Breast epithelium (tissue), 4 donors: ENCODE data around the gene SOCS1. TPM values are rescaled to one million over a fixed set of nuclear protein-coding genes. Genes with fewer than 3 reads are reported as not detected.

Experiments
- DNase-seq, 2 donors: peaks; one replicate each; pipeline ENCODE4 v3.0.0-alpha.2; 2019; ENCODE audit warnings: low spot score in 2 of 2
- H3K27ac ChIP-seq, 2 donors: fragments of 200-600 bp; sonication (generic) in 1 of 2; one replicate each; pipeline ENCODE4 v1.5.1; 2016 to 2019; ENCODE audit warnings: mild to moderate bottlenecking in 1 of 2
- H3K27me3 ChIP-seq, 2 donors: fragments of 200-600 bp; sonication (generic) in 1 of 2; one replicate each; pipeline versions ENCODE4 v1.5.1 to v1.6.0; 2017 to 2019; ENCODE audit warnings: control low read depth in 1 of 2, mild to moderate bottlenecking in 1 of 2
- H3K36me3 ChIP-seq: fragments of 200-600 bp; one replicate; pipeline ENCODE4 v1.5.1; 2019
- H3K4me1 ChIP-seq, 2 donors: fragments of 200-600 bp; sonication (generic); one replicate each; pipeline ENCODE4 v1.5.1; 2016 to 2019; ENCODE audit warnings: control low read depth in 1 of 2
- H3K4me3 ChIP-seq, 3 donors: fragments of 200-600 bp; sonication (generic); 1 replicate in 2 of 3; 2 replicates in 1 of 3; pipeline ENCODE4 v1.5.1; 2016 to 2019; ENCODE audit warnings: mild to moderate bottlenecking in 3 of 3, moderate library complexity in 2 of 3
- H3K9me3 ChIP-seq, 2 donors: fragments of 200-600 bp; sonication (generic) in 1 of 2; one replicate each; pipeline ENCODE4 v1.5.1; 2016 to 2019; ENCODE audit warnings: control low read depth in 1 of 2
- POLR2A ChIP-seq: fragments of 450-650 bp; IDR thresholded peaks from one replicate; pipeline ENCODE4 v1.6.1; 2016; ENCODE audit warnings: antibody characterized with exemption, mild to moderate bottlenecking, moderate library complexity
- POLR2AphosphoS5 ChIP-seq, 3 donors: sonication (generic); formaldehyde crosslinking; IDR thresholded peaks; one replicate each; pipeline ENCODE4 v1.6.1; 2017; ENCODE audit warnings: antibody characterized with exemption in 3 of 3
- intact Hi-C: fragments of 100-400 bp; cut with DNase I; formaldehyde crosslinking; loops from one replicate; pipeline ENCODE4 v1.15.1; 2023; ENCODE audit warnings: low total_unique reads
- total RNA-seq, 3 donors: library from RNA; depleted of rRNA; stranded (reverse); fragments of >200 nt; gene quantifications; one replicate each; pipeline ENCODE4 v1.1.0, GENCODE V29; 2016
- TF ChIP-seq, protein P1 (sequence below), 3 donors: fragments of 450-650 bp; IDR thresholded peaks; one replicate each; pipeline ENCODE4 v1.5.1; 2016 to 2017; ENCODE audit warnings: antibody characterized with exemption in 3 of 3, mild to moderate bottlenecking in 3 of 3, moderate library complexity in 3 of 3

SOCS1 gene
- total RNA-seq, 3 donors from 2014 or later, result 4.1 to 9.0 (median 5.6) TPM

GRCh38 chr16:11250091-11250785, 5.8 kb downstream of the SOCS1 start:
- intact Hi-C loops, result no loop called here
- Histone ChIP-seq H3K27ac (no peak overlapping the region), H3K9me3 (no peaks in the 10 kb centered on the region), H3K4me1 (peaks cover 0 to 2% of the 10 kb centered on the region in 2 donors), H3K36me3 (no peaks in the 10 kb centered on the region), H3K4me3 (no peak overlapping the region), H3K27me3 (no peaks in the 10 kb centered on the region)
- no peak for DNase-seq
- TF ChIP-seq, protein P1, sequence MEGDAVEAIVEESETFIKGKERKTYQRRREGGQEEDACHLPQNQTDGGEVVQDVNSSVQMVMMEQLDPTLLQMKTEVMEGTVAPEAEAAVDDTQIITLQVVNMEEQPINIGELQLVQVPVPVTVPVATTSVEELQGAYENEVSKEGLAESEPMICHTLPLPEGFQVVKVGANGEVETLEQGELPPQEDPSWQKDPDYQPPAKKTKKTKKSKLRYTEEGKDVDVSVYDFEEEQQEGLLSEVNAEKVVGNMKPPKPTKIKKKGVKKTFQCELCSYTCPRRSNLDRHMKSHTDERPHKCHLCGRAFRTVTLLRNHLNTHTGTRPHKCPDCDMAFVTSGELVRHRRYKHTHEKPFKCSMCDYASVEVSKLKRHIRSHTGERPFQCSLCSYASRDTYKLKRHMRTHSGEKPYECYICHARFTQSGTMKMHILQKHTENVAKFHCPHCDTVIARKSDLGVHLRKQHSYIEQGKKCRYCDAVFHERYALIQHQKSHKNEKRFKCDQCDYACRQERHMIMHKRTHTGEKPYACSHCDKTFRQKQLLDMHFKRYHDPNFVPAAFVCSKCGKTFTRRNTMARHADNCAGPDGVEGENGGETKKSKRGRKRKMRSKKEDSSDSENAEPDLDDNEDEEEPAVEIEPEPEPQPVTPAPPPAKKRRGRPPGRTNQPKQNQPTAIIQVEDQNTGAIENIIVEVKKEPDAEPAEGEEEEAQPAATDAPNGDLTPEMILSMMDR (IDR thresholded peaks at IDR 0.05), result no peak
- TF ChIP-seq POLR2AphosphoS5 (IDR thresholded peaks at IDR 0.05), result no peak
- TF ChIP-seq POLR2A, result no peak

DNA sequence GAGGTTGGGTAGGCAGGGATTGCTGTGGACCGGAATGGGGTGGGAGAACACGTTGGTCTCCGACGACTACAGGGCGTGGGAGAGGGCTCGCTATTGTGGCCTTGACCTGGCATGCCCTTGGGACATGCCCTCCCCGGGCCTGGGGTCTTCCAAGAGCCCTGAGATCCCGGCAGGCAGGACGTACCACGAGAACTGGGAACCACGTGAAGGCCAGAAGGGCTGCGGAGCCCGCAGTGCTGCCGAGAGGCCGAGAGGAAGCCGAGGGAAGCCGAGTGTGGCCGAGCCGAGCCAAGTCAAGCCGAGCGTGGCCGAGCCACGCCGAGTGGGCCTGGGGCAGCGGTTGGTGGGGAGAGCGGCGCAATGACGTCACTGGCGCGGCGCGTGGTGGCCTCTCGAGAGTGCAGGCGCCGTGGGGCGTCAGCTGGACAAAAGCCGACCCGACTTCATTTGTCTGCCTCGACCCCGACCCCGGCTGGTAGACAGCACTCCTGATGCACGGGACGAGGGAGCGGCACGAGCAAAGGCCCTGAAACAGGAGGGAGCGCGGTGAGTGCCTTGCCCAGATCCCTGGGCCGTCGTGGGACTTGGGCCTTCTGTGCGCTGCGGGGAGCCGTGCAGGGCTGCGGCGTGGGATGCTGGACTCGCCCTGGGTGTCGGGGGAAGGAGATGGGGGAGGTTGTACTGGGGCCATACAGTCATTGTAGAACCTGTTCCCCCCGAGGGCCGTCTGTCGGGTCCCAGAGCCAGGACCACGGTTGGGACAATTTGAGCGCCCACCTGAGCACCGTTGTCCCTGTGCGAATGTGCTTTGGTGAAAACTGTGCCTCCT, 6.6 kb downstream of the SOCS1 start:
- Histone ChIP-seq H3K36me3 (no peaks in the 10 kb centered on the region), H3K9me3 (no peaks in the 10 kb centered on the region), H3K27ac (no peak overlapping the region), H3K27me3 (no peaks in the 10 kb centered on the region), H3K4me1 (no peaks in the 10 kb centered on the region), H3K4me3 (no peak overlapping the region)
- no peak for DNase-seq
- intact Hi-C loops, result no loop called here
- no peak for TF ChIP-seq POLR2AphosphoS5 (IDR thresholded peaks at IDR 0.05)
- TF ChIP-seq, protein P1 (IDR thresholded peaks at IDR 0.05), result no peak
- no peak for TF ChIP-seq POLR2A

DNA sequence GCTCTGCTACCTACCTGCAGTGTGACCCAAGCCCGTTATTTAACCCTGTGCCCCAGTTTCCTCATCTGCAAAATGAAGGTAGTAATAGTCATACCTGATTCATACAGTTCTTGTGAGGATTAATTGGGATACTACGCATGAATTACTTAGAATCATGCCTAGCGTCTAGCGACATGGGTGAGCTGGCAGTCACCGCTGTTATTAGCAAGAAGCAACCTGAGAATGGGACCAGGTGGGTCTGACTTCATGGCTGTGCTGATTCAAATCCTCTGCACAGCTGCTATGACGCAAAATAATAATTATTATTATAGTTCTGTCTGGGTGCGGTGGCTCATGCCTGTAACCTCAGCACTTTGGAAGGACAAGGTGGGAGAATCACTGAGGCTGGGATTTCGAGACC, 7.9 kb downstream of the SOCS1 start:
- Histone ChIP-seq H3K36me3 (no peaks in the 10 kb centered on the region), H3K4me1 (no peaks in the 10 kb centered on the region), H3K27ac (no peak overlapping the region), H3K4me3 (no peak overlapping the region), H3K27me3 (no peaks in the 10 kb centered on the region), H3K9me3 (no peaks in the 10 kb centered on the region)
- no peak for DNase-seq
- intact Hi-C loops, result no loop called here
- no peak for TF ChIP-seq POLR2AphosphoS5 (IDR thresholded peaks at IDR 0.05)
- TF ChIP-seq, protein P1 (IDR thresholded peaks at IDR 0.05), result no peak
- no peak for TF ChIP-seq POLR2A

GRCh38 chr16:11245988-11246387, 10.0 kb downstream of the SOCS1 start:
- Histone ChIP-seq H3K27me3 (no peaks in the 10 kb centered on the region), H3K4me1 (no peaks in the 10 kb centered on the region), H3K9me3 (no peaks in the 10 kb centered on the region), H3K36me3 (no peaks in the 10 kb centered on the region), H3K4me3 (no peak overlapping the region), H3K27ac (no peak overlapping the region)
- no peak for DNase-seq
- intact Hi-C loops, result no loop called here
- TF ChIP-seq POLR2A (no peak), POLR2AphosphoS5 (IDR thresholded peaks at IDR 0.05) (no peak)
- TF ChIP-seq, protein P1 (IDR thresholded peaks at IDR 0.05), result no peak

- no peaks in the 10 kb centered on the region for H3K9me3 ChIP-seq
- H3K4me3 ChIP-seq, result no peak overlapping the region
- H3K27ac ChIP-seq, result no peak overlapping the region
- intact Hi-C loops, result no loop called here
- H3K36me3 ChIP-seq, result no peaks in the 10 kb centered on the region
- no peaks in the 10 kb centered on the region for H3K27me3 ChIP-seq
- TF ChIP-seq POLR2AphosphoS5 (IDR thresholded peaks at IDR 0.05) (no peak), POLR2A (no peak)
- TF ChIP-seq, protein P1 (IDR thresholded peaks at IDR 0.05), result no peak
- no peak for DNase-seq
- H3K4me1 ChIP-seq, result no peaks in the 10 kb centered on the region
Measured at GRCh38 chr16:11245222-11245737, 10.7 kb downstream of the SOCS1 start.
